Measurements from ENCODE around the gene TANGO2.

The TANGO2 gene

DNA sequence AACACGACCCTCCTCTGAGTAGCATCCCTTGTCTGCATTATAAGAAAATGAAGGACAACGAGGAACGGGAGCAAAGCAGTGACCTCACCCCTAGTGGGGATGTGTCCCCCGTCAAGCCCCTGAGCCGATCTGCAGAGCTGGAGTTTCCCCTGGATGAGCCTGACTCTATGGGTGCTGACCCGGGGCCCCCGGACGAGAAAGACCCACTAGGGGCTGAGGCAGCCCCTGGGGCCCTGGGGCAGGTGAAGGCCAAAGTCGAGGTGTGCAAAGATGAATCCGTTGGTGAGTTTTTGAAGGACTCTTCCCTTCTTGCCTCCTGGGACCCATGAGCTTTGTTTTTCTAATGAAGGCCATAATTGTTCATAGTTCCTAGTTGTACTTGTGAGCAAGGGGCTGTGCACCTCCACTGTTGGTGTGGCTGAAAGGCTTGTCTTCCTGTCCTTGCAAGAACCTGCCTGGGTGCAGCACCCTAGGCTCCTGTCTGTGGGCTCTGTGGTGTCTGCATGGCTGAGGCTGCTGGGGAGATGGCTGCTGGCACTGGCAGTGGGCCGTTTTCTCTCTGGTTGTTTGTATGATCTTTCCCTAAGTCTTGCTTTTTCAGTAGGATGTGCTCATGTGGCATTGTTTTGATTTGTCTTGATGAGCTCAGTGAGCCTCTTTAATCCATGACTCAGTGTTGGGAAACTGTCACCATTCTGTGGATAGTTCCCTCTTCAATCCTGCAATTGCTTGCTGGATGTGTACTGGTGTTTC, 69.2 kb downstream of the TANGO2 start:
- Histone ChIP-seq H3K9me3 (ENCODE audit: control insufficient read depth, insufficient read depth, low read length) (no peaks in the 10 kb centered on the region), H3K27ac (ENCODE audit: low read length) (no peak overlapping the region), H3K27me3 (ENCODE audit: control insufficient read depth, insufficient read depth, low read length) (no peaks in the 10 kb centered on the region), H3K4me3 (ENCODE audit: low read length) (no peak overlapping the region), H3K36me3 (ENCODE audit: control insufficient read depth, insufficient read depth, low read length) (peaks cover 84% of the 10 kb centered on the region), H3K4me1 (ENCODE audit: control insufficient read depth, insufficient read depth, low read length) (no peaks in the 10 kb centered on the region)
- no CpG with 5 or more reads among the region's 11 CpGs for WGBS (ENCODE audit: insufficient coverage, insufficient read length)
- no peak for DNase-seq (ENCODE audit: low read depth, low spot score)

DNA sequence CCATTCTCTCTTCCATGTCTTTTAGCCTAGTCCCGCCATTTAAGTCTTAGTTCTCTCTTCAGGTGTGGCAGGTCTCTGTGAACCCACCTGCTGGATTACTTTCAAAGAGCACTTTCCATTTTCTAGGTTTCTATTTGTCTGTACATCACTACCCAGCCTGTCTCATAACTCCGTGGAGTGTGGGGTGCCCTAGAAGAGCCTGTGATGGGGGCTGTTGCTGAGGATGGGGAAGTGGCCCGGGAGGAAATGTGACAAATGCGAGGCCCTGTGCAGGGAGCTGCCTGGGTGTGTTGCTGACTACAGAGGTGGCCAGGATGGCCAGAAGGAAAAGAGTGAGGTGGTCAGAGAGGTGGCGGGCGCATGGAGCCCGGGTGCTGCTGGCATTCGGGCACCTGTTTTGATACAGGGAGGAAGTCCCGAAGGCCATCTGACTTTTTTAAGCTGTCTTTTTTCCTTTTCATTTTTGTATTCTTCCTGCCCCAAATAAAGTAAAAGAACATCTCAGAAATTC, 69.9 kb downstream of the TANGO2 start:
- no peak overlapping the region for H3K4me3 ChIP-seq (ENCODE audit: low read length)
- peaks cover 88% of the 10 kb centered on the region for H3K36me3 ChIP-seq (ENCODE audit: control insufficient read depth, insufficient read depth, low read length)
- no peaks in the 10 kb centered on the region for H3K27me3 ChIP-seq (ENCODE audit: control insufficient read depth, insufficient read depth, low read length)
- no CpG with 5 or more reads among the region's 9 CpGs for WGBS (ENCODE audit: insufficient coverage, insufficient read length)
- H3K9me3 ChIP-seq (ENCODE audit: control insufficient read depth, insufficient read depth, low read length) = no peaks in the 10 kb centered on the region
- no peak overlapping the region for H3K27ac ChIP-seq (ENCODE audit: low read length)
- no peaks in the 10 kb centered on the region for H3K4me1 ChIP-seq (ENCODE audit: control insufficient read depth, insufficient read depth, low read length)
- DNase-seq (ENCODE audit: low read depth, low spot score) = no peak

- no peaks in the 10 kb centered on the region for H3K27me3 ChIP-seq (ENCODE audit: control insufficient read depth, insufficient read depth, low read length)
- no peaks in the 10 kb centered on the region for H3K4me1 ChIP-seq (ENCODE audit: control insufficient read depth, insufficient read depth, low read length)
- H3K27ac ChIP-seq (ENCODE audit: low read length) = no peak overlapping the region
- H3K9me3 ChIP-seq (ENCODE audit: control insufficient read depth, insufficient read depth, low read length) = no peaks in the 10 kb centered on the region
- peaks cover 82% of the 10 kb centered on the region for H3K36me3 ChIP-seq (ENCODE audit: control insufficient read depth, insufficient read depth, low read length)
- DNase-seq (ENCODE audit: low read depth, low spot score) = no peak
- WGBS (ENCODE audit: insufficient coverage, insufficient read length) = no CpG with 5 or more reads among the region's 16 CpGs
- H3K4me3 ChIP-seq (ENCODE audit: low read length) = no peak overlapping the region
Measured at GRCh38 chr22:20091690-20092476, 71.0 kb downstream of the TANGO2 start.

DNA sequence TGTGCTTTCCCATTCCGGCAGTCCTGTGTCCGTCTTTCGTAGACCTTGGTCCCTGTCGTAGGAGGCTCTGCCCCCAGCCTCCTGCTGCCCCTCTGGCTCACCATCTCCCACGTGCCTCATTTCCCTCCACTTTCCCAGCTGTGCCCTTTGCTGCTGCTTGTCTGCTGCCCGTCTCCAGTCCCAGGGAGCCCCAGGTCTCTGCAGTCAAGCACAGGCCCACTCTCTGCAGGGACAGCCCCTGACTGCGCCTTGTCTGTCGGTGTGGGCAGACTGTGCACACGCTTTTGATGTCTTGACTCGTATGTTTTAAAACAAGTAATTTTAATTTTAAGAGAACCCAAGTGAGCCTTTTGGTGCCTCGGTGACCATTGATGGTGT, 71.6 kb downstream of the TANGO2 start:
- Histone ChIP-seq H3K4me3 (ENCODE audit: low read length) (no peak overlapping the region), H3K27me3 (ENCODE audit: control insufficient read depth, insufficient read depth, low read length) (no peaks in the 10 kb centered on the region), H3K27ac (ENCODE audit: low read length) (no peak overlapping the region), H3K36me3 (ENCODE audit: control insufficient read depth, insufficient read depth, low read length) (peaks cover 76% of the 10 kb centered on the region), H3K9me3 (ENCODE audit: control insufficient read depth, insufficient read depth, low read length) (no peaks in the 10 kb centered on the region), H3K4me1 (ENCODE audit: control insufficient read depth, insufficient read depth, low read length) (no peaks in the 10 kb centered on the region)
- no peak for DNase-seq (ENCODE audit: low read depth, low spot score)
- no CpG with 5 or more reads among the region's 11 CpGs for WGBS (ENCODE audit: insufficient coverage, insufficient read length)

DNA sequence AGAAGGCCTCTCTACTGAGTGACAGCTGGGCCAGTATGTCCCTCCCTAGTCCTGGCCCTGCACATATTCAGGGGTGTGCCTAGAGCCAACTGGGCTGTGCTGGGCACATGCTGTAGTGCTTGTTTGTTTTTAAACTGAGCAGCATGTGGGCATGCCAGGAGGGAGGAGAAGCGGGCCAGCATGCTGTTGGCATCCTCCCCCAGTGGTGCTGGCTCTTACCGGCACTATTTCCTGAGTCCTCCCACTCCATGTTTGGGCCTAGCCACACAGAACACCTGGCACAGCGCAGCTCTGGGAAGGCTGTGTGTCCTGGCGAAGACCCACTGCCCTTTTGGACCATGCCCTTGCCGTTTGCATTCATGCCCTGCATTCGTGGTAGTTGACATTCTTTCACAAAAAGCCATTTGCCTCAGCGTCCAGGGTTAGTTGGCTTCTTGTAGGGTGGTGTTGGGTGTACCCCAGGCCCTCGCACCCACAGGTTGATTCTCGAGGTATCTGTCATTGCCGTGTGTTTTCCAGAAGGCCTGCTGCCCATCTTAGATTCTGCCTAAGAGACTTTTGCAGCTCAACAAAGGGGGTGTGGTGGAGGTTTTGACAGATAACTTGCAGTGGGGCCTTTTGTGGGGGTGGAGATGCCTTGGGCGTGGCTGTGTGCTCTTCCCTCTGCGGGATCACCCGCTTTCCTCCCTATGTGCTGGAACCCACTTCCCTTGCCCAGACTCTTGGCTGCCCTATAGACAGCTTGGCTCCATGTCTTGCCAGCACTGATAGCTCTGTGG, 72.7 kb downstream of the TANGO2 start:
- peaks cover 67% of the 10 kb centered on the region for H3K36me3 ChIP-seq (ENCODE audit: control insufficient read depth, insufficient read depth, low read length)
- WGBS (ENCODE audit: insufficient coverage, insufficient read length) = no CpG with 5 or more reads among the region's 13 CpGs
- no peak overlapping the region for H3K27ac ChIP-seq (ENCODE audit: low read length)
- H3K4me1 ChIP-seq (ENCODE audit: control insufficient read depth, insufficient read depth, low read length) = no peaks in the 10 kb centered on the region
- no peak for DNase-seq (ENCODE audit: low read depth, low spot score)
- no peaks in the 10 kb centered on the region for H3K9me3 ChIP-seq (ENCODE audit: control insufficient read depth, insufficient read depth, low read length)
- no peak overlapping the region for H3K4me3 ChIP-seq (ENCODE audit: low read length)
- H3K27me3 ChIP-seq (ENCODE audit: control insufficient read depth, insufficient read depth, low read length) = no peaks in the 10 kb centered on the region

- WGBS (ENCODE audit: insufficient coverage, insufficient read length) = no CpG with 5 or more reads among the region's 15 CpGs
- Histone ChIP-seq H3K4me1 (ENCODE audit: control insufficient read depth, insufficient read depth, low read length) (no peaks in the 10 kb centered on the region), H3K27me3 (ENCODE audit: control insufficient read depth, insufficient read depth, low read length) (no peaks in the 10 kb centered on the region), H3K27ac (ENCODE audit: low read length) (no peak overlapping the region), H3K36me3 (ENCODE audit: control insufficient read depth, insufficient read depth, low read length) (peaks cover 65% of the 10 kb centered on the region), H3K9me3 (ENCODE audit: control insufficient read depth, insufficient read depth, low read length) (no peaks in the 10 kb centered on the region), H3K4me3 (ENCODE audit: low read length) (no peak overlapping the region)
- no peak for DNase-seq (ENCODE audit: low read depth, low spot score)
Measured at GRCh38 chr22:20094197-20094807, 73.4 kb downstream of the TANGO2 start.

DNA sequence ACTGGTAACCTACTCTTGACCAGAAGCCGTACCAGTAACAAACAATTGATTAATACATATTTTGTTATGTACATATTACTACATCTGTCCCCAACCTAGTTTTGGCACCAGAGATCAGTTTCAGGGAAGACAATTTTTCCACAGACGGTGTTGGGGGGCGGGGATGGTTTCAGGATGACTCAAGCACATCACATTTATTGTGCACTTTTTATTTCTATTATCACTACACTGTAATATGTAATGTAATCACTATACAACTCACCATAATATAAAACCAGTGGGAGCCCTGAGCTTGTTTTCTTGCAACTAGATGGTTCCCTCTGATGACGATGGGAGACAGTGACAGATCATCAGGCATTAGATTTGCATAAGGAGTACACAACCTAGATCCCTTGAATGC, 74.6 kb downstream of the TANGO2 start:
- Histone ChIP-seq H3K4me1 (ENCODE audit: control insufficient read depth, insufficient read depth, low read length) (no peaks in the 10 kb centered on the region), H3K27ac (ENCODE audit: low read length) (no peak overlapping the region), H3K27me3 (ENCODE audit: control insufficient read depth, insufficient read depth, low read length) (no peaks in the 10 kb centered on the region), H3K9me3 (ENCODE audit: control insufficient read depth, insufficient read depth, low read length) (no peaks in the 10 kb centered on the region), H3K36me3 (ENCODE audit: control insufficient read depth, insufficient read depth, low read length) (peaks cover 54% of the 10 kb centered on the region), H3K4me3 (ENCODE audit: low read length) (no peak overlapping the region)
- DNase-seq (ENCODE audit: low read depth, low spot score) = no peak
- WGBS (ENCODE audit: insufficient coverage, insufficient read length) = no CpG with 5 or more reads among the region's 4 CpGs

GRCh38 chr22:20096574-20097420, 75.9 kb downstream of the TANGO2 start:
- WGBS (ENCODE audit: insufficient coverage, insufficient read length) = no CpG with 5 or more reads among the region's 2 CpGs
- H3K27me3 ChIP-seq (ENCODE audit: control insufficient read depth, insufficient read depth, low read length) = no peaks in the 10 kb centered on the region
- no peaks in the 10 kb centered on the region for H3K9me3 ChIP-seq (ENCODE audit: control insufficient read depth, insufficient read depth, low read length)
- DNase-seq (ENCODE audit: low read depth, low spot score) = no peak
- H3K4me3 ChIP-seq (ENCODE audit: low read length) = no peak overlapping the region
- no peak overlapping the region for H3K27ac ChIP-seq (ENCODE audit: low read length)
- no peaks in the 10 kb centered on the region for H3K4me1 ChIP-seq (ENCODE audit: control insufficient read depth, insufficient read depth, low read length)
- peaks cover 42% of the 10 kb centered on the region for H3K36me3 ChIP-seq (ENCODE audit: control insufficient read depth, insufficient read depth, low read length)

DNA sequence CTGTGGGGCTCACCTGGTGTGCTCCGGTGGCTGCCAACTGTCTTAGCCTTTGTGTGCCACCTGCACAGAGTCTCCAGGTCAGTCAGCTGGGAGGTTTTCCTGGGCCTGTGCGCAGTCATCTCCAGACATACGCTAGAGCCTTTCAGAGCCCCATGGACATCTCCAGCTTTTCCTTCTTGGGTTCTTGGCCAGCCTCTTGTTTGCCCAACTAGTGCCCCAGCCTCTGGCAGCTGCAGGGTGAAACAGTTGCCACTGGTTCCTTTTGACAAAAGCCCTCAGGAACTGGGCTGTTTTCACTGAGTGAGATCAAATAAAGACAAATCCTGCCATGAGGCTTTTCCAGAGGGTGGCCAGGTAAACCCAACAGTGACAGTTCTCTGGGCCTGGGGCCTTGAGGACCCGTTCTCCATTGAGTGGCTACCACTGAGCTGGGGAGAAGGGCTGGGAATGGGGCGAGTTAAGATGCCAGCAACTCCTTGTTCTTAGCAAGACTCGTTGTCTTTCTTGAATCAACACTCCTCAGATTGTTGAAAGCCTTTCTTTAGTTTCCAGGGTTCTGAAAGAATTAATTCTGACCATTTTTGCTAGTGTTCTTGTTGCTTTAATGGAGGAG, 78.3 kb downstream of the TANGO2 start:
- no peak overlapping the region for H3K4me3 ChIP-seq (ENCODE audit: low read length)
- no peaks in the 10 kb centered on the region for H3K9me3 ChIP-seq (ENCODE audit: control insufficient read depth, insufficient read depth, low read length)
- no peaks in the 10 kb centered on the region for H3K4me1 ChIP-seq (ENCODE audit: control insufficient read depth, insufficient read depth, low read length)
- WGBS (ENCODE audit: insufficient coverage, insufficient read length) = no CpG with 5 or more reads among the region's 6 CpGs
- DNase-seq (ENCODE audit: low read depth, low spot score) = no peak
- H3K36me3 ChIP-seq (ENCODE audit: control insufficient read depth, insufficient read depth, low read length) = peaks cover 21% of the 10 kb centered on the region; the same call in 1 of the 2 replicates
- H3K27ac ChIP-seq (ENCODE audit: low read length) = no peak overlapping the region
- no peaks in the 10 kb centered on the region for H3K27me3 ChIP-seq (ENCODE audit: control insufficient read depth, insufficient read depth, low read length)
